WI38 (cell line): Measurements from ENCODE around the gene SETD4.

Source experiments
- H3K4me3 ChIP-seq: 2 replicates; pipeline ENCODE4 v1.5.1; 2011; ENCODE audit warnings: low read depth, mild to moderate bottlenecking, control low read depth, low read length
- TF ChIP-seq, protein P1 (sequence below): IDR thresholded peaks from 2 replicates; pipeline ENCODE4 v1.5.1; 2012; ENCODE audit warnings: low read depth, mild to moderate bottlenecking, control low read depth, low read length

SETD4 gene

DNA sequence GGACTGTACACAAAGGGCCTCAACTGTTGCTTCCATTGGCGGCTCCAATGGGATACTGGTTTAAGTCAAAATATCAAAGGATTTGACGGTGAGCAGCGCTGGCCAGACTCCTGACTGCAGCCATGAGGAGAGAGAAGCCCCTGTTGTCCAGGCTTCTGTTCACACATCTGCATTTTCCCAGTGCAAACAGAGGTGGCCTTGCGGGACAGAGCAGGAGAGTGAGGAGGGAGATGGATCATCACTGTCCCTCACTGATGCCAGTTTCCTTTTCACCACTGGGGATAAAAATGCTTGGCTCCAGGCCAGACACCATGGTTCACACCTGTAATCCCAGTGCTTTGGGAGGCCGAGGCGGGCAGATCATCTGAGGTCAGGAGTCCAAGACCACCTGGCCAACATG, 69.2 kb downstream of the SETD4 start:
- TF ChIP-seq, protein P1, sequence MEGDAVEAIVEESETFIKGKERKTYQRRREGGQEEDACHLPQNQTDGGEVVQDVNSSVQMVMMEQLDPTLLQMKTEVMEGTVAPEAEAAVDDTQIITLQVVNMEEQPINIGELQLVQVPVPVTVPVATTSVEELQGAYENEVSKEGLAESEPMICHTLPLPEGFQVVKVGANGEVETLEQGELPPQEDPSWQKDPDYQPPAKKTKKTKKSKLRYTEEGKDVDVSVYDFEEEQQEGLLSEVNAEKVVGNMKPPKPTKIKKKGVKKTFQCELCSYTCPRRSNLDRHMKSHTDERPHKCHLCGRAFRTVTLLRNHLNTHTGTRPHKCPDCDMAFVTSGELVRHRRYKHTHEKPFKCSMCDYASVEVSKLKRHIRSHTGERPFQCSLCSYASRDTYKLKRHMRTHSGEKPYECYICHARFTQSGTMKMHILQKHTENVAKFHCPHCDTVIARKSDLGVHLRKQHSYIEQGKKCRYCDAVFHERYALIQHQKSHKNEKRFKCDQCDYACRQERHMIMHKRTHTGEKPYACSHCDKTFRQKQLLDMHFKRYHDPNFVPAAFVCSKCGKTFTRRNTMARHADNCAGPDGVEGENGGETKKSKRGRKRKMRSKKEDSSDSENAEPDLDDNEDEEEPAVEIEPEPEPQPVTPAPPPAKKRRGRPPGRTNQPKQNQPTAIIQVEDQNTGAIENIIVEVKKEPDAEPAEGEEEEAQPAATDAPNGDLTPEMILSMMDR: no peak
- no peak overlapping the region for H3K4me3 ChIP-seq

DNA sequence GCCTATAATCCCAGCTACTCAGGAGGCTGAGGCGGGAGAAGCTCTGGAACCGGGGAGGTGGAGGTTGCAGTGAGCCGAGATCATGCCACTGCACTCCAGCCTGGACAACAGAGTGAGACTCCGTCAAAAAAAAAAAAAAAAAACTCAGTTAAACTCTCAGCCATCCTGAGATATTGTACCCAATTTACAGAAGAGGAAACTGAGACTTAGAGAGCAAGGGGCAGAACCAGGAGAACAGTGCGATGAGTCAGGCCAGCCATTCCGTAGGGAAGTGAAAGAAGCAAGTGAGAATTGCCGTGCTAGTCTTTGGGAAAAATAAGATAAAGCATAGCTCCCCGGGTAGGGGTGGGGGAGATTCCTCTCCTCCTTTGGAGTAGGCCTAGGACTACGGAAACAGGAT, 69.7 kb downstream of the SETD4 start:
- no peak overlapping the region for H3K4me3 ChIP-seq
- TF ChIP-seq, protein P1: no peak

DNA sequence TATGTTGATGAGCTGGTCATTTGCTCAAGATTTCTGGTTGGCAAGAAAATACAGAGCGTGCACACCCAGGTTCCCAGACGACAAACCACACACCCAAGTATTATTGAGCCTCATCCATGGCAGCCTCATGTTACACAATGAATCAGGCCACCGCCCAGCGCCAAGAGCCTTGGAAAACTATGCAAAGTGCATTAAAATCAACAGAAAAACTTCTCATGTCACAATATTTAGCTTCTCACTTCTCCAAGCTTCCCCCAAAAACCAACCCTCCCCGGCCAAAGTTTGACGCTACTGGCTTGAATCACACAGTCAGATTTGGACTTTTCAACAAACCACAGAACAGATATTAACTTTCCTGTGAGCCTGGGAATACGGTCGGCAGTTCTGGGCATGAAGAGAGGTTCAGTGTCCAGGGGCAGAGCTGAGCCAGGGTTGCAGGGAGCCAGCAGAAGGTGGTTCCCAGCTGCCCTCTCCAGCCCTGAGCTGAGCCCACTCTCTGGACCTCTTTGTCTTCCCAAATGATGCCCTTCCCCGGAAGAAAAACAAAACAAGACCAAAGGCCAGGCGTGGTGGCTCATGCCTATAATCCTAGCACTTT, 71.1 kb downstream of the SETD4 start:
- H3K4me3 ChIP-seq: no peak overlapping the region
- TF ChIP-seq, protein P1: no peak

DNA sequence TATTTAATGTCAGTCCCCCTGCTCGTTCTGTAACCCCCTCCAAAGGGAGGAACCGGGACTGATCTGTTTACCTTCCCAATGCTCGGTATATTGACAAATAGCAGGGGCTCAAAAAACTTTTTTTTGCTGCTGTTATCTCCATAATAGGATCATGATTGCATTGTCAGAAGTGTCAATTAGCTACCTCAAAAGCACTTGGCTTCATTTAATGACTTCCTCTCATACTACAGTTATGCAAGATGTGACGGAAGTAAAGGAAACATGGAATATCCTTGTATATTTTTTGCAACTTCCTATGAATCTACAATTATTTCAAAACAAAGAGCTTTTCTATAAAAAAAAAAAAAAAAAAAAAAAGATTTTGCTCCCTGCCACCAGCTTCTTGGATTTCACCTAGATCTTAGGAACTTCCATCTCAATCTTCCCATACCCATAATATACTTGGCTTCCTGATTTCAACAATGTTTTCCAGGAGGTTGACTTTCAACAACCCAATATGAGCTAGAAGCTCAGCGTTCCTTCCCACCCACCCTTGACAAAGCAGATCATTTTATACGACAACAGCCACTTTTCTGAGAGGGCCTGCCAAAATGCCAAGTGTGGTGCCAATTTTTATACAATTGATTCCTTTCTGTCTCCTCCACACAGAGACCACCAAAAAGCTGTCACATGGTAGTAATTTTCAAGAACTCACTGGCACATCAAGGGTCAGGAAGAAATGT, 71.7 kb downstream of the SETD4 start:
- no peak overlapping the region for H3K4me3 ChIP-seq
- TF ChIP-seq, protein P1: no peak

DNA sequence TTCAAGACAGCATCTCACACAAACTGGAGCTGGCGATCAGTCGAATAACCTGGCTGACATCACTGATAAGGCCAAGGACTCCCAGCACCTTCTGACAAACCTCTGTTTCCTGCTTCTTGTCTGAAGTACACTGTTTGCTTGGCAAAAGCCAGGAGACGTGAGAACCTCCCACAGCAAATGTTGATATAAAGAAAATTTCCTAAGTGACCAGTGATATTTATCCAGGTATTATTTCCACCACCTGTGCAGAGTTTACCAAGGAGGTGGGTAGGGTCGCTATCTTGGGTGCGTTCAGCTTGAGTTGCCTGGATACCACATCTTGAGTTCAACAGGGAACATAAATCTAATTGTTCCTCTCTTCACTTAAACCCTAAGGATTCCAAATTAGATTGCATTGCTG, 72.9 kb downstream of the SETD4 start:
- TF ChIP-seq, protein P1: no peak
- no peak overlapping the region for H3K4me3 ChIP-seq

DNA sequence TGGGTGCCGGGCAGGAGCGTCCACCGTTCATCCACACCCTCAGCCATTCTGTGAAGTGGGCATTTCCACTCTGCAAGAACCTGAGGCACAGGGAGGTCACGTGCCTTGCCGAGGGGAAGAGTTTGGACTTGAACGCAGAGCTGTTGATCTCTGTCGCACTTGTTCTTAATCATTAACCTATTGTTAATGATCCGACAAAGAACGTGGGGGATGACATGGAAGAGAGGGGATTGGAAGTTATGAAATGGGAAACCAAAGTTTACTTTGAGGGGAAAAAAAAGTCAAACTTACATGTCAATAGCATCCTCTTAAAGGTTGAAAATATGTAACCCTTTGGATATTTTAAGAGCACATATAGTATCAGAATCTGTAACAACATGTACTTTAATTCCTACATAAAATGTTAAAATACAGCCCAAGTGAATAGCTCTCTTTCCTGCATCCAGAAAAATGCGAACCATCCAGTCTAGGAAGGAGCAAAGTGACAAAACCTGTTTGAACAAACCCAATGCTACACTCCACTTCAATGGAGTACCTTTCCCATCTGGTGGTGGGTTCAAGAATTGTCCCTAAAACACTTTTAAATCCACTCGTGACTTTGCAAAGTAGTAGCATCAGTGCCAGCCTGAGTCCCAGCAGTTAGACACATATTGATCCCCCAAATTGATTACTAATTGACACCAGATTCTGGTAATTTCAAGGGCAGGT, 75.5 kb downstream of the SETD4 start:
- no peak overlapping the region for H3K4me3 ChIP-seq
- TF ChIP-seq, protein P1: no peak
